ENCODE measurements around the gene MOV10.
"Not testable (repeated sequence)": the region's sequence is repeated elsewhere in the genome, so short reads cannot be mapped to it uniquely, and the experiment has no call there.

- not testable (repeated sequence) for TF ChIP-seq CTCF (IDR thresholded peaks at IDR 0.05 in 2 of 3, conservative IDR thresholded peaks at IDR 0.05 in 1 of 3; ENCODE audit: control insufficient read depth in 2 of 3, extremely low read depth in 1 of 3, insufficient read depth in 1 of 3, low read depth in 3 of 3, low read length in 3 of 3); SP1 (IDR thresholded peaks at IDR 0.05; ENCODE audit: low read depth, low read length); JUND (IDR thresholded peaks at IDR 0.05; ENCODE audit: low read depth, low read length); KDM1A (IDR thresholded peaks at IDR 0.05; ENCODE audit: borderline replicate concordance)
These were observed 34.0 kb upstream of the MOV10 start for GRCh38 chr1:112640437-112640836.

All from GM12878 (cell line).